GM19099 (cell line): Measurements from ENCODE around the gene MRPL10.

Source experiments
- POLR2A ChIP-seq: IDR thresholded peaks from 3 replicates; pipeline ENCODE4 v1.6.1; 2011; ENCODE audit warnings: low read depth; ENCODE audit not compliant: insufficient read length; ENCODE audit errors: extremely low read depth

The MRPL10 gene

DNA sequence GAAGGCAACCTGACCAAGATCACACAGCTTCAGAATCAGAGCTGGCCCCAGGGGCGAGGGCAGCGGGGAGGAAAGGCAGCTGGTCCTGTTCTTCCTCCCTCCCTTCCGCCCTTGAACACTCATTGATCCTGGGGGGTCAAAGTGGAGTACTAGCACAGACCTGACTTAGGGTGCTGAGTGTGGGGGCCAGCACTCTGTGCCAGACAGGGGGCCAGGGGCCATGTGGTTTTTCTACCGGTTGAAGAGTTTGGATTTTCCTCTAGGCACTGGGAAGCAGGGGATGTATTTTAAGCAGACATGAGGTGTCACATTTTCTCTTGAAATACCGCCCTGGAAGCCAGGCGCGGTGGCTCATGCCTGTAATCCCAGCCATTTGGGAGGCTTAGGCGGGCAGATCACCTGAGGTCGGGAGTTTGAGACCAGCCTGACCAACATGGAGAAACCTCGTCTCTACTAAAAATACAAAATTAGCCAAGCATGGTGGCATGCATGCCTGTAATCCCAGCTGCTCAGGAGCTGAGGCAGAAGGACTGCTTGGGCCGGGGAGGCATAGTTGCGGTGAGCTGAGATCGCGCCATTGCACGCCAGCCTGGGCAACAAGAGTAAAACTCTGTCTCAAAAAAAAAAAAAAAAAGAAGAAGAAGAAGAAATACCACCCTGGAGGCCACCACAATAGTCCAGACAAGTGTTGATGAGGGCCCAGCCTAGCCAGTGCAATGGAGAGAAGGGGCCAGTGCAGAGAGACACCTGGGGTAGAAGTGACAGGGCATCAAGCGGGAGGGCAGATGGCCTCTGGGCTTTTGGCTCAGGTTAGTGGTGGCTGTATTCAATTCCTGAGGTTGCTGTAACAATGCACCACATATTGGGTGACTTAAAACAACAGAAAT is 25.1 kb downstream of the MRPL10 start:
- TF ChIP-seq POLR2A: no peak

DNA sequence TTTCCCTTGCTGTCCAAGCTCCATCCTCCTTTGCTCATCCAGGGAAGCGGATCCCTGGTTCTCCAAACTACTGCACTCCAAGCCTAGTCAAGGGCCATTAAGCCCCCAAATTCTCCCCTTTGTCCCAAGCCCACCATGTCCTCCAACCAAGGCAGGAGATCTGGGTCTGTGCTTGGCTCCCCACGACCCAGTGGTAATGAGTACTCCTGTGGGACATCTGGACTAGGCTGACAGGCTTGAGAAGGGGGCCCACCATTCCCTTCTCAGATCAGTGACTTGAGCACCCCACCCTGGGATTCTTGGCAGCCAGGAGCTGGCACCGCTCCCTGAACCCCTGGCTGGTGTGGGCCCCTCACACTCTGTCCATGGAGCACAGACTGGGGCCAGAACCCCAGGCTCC is 26.9 kb downstream of the MRPL10 start:
- no peak for TF ChIP-seq POLR2A

DNA sequence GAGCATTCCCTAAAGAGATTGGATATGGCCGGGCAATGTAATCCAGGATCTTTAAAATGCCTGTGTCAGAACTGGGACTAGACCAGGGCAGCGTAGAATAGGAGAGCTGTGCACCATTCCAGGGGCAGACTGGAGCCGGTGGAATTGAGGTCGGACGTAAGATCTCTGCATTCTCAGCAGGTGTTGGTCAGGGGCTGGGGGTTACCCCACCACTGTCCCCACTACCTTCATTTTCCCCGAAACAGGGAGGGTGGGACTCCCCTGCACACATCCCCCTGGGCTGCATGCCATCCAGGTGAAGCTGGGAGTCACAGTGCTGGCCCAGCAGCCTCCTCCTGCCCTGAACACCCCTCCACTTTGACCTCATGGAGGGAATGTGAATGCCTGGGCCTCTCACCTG is 27.6 kb downstream of the MRPL10 start:
- TF ChIP-seq POLR2A: no peak

DNA sequence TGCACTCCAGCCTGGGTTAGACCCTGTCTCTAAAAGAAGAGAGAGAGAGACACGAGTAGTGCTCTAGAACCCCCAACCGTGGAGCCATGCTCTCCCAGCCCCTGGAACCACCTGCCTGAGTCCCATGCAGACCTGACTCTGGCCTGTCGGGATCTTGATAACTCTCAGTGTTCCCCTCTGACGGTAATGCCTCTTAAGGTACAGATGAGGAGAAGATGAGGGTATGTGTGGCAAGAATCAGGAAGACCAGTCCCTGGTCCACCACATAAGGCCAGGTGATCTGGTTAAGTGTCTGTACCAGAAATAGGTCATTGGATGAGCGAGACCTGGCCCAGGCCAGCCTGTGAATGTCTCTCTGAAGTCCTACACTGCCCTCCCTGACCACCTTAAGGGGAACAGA is 28.1 kb downstream of the MRPL10 start:
- TF ChIP-seq POLR2A: no peak

DNA sequence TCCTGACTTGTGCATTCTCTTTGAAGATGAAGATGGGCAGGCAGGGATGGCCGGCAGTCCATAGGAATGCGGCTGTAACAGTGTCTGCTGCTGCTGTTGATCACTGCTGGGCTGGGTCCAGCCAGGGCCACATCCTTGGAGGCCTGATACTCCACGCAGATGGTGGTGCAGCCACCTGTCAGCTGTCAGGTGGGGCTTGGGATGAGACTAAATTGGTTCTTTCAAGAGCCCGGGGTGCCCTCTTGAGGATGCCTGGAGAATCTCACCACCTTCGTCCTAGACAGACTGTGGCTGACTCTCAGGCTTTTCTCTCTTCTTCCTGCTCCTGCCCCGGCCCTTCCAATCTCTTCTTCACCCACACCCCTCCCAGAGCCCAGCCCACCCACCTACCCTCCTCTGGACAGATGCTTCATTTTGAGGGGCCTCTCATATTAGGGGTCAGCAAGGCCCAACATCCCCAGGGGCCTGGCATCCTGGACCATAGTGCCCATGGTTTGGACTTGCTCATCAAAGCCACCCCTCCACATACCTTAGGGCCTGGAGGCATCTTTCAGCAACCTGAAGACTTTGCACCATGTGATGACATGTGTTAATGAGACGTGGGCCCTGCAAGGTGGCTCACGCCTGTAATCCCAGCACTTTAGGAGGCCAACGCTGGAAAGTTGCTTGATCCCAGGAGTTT is 28.9 kb downstream of the MRPL10 start:
- TF ChIP-seq POLR2A: no peak

DNA sequence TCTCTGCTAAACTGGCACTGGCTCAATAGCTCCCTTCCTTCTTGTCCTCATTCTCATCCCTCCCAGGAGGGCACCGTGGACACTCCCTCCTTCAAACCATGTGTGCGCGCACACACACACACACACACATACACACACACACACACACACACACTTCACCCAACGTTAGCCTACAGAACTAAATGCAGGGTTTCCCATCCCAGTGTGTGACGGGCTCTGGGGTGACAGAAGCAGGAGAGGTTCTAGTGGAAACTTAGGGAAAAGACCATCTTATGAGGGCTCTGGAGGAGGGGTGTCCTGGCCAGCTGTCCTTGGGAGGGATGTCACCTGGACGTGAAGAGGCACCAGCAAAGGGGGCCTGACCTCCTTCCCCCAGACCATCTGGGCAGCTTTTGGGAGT is 29.4 kb downstream of the MRPL10 start:
- no peak for TF ChIP-seq POLR2A

DNA sequence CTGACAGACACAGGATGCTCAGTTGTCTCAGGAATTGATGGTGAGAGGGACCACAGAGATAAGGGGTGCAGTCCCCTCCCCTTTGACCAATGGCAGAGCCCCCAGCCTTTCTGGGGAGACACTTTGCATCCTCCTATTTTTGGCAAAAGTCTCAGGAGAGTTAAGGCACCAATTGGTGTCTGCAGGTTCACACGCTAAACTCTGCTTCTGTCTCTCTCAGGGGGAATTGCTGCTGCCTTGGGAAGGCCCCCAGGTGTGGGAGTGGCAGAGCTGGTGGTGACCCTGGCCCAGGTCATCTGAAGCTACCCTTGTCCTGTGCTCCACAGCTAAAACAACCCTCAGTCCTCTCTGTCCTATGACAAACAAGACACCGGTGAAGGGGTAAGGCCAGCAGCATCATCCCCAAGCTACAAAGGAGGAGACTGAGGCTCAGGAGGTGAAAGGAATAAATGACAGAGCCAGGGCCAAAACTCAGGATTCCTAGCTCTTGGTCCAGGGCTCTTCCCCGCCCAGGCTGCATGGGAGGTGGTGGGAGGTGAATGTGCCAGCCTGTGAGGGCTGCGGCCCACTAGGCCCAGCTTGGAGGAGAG is 30.1 kb downstream of the MRPL10 start:
- TF ChIP-seq POLR2A: no peak

DNA sequence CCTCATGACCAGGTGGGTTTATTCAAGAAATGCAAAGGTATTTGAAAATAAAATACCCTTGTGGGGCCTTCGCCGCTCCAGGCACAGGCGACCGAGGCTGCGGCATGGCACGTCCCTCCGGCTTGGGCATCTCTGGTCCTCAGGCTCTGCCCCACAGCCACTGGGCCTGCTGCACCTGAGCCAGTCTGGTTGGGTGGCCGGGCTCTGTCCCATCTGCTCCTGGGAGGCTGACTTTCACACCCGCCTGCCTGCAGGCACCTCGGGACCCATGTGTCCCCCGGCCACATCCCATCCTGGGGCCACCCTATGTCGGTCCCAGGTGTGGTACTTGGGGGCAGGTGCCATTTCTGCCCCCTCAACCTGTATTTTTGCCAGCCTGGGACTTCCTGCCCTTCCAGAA is 30.7 kb downstream of the MRPL10 start:
- no peak for TF ChIP-seq POLR2A

DNA sequence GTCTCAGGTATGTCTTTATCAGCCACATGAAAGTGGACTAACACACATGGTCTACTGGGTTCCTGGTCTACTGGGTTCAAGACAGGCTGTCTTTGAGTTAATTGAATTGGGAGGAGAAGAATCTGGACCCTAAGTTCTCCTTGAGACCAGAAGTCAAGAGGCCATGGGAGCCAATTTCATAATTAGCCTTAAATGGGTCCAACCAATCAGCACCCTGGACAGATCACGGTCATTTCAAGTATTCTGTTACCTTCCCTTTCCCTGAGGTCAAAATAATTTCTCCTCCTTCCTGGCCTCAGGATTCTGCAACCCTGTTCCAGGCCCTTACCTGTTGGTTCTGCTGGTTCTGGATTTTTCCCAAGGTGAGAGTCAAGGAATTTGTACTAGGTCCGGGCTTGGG is 33.5 kb downstream of the MRPL10 start:
- TF ChIP-seq POLR2A: no peak

DNA sequence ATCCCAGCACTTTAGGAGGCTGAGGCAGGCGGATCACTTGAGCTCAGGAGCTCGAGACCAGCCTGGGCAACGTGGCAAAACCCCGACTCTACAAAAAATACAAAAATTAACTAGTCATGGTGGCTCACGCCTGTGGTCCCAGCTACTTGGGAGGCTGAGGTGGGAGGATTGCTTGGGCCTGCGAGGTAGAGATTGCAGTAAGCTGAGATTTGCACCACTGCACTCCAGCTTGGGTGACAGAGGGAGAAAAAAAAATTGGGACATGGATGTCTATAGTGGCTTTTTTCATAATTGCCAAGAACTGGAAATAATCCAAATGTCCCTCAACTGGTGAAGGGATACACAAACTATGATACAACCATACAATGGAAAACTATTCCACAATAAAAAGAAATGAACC is 38.4 kb downstream of the MRPL10 start:
- no peak for TF ChIP-seq POLR2A

DNA sequence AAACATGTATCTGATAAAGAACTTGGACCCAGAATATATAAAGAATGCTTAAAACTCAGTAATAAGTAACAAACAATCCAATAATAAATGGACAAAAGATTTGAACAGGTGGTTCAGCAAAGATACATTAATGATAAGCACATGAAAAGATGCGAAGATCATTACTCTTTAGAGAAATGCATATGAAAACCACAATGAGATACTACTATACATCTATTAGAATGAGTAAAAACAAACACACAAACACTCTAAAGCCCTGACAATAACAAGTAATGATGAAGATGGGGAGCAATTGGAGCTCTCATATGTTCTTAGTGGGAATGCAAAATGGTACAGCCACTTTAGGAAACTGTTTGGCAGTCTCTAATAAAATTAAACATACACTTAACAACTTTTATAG is 38.9 kb downstream of the MRPL10 start:
- TF ChIP-seq POLR2A: no peak

DNA sequence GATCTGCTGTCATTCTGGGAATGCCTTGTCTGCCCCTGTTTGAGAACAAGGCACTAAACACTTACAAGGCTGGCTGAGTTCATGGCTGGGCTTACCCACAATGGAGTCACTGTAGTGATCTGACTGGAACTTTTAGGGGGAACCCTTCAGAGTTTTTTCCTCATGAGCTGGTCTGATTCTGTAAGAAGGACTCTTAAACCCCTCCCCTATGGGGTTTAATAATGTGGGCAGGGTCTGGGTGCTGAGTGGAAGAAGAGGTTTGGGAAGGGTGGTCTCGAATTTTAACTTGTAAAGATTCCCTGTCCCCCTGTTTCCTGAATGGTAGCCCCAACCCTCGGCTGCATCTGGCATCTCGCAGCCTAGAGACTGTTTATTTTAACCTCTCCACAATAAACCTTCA is 40.3 kb downstream of the MRPL10 start:
- no peak for TF ChIP-seq POLR2A

DNA sequence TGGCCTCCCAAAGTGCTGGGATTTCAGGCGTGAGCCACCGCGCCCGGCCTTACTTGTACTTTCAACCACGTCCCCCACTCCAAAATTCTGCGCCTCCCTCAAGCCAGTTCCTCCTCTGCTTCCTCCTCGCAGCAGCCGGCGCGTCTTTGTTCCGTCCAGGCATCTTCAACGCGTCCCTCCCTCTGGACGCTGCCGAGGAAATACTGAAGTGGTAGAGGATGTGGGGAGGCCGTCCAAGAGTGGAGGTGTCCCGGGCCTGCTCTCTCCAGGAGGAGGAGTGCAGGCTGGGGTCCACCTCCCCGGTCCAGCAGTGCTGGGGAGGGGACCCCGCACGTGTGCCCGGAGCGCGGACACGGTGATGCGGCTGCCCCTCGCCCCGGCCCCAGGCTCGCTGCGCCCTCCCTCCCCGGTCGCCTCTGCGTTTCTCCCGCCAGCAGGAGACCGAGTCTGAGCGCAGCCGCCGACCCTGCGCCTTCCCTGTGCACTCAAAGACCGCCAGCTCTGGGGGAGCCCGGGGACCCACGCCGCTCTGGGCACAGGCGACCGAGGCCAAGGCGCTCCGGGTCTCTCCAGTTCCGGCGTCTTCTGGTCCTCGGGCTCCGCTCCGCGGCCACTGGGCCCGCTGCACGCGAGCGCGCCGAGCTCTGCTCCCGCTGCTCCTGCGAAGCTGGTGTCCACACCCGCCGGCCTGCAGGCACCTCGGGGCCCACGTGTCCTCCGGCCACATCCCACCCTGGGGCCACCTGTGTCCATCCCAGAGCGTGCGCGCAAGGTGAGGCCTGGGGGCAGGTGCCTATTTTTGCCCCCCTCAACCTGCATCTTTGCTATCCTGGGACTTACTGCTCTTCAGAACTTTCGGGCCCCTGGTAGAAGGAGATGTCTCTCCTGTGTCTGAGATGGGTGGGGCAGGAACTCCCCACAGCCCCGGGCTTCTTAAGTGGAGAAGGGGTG is 41.5 kb downstream of the MRPL10 start:
- TF ChIP-seq POLR2A: no peak

DNA sequence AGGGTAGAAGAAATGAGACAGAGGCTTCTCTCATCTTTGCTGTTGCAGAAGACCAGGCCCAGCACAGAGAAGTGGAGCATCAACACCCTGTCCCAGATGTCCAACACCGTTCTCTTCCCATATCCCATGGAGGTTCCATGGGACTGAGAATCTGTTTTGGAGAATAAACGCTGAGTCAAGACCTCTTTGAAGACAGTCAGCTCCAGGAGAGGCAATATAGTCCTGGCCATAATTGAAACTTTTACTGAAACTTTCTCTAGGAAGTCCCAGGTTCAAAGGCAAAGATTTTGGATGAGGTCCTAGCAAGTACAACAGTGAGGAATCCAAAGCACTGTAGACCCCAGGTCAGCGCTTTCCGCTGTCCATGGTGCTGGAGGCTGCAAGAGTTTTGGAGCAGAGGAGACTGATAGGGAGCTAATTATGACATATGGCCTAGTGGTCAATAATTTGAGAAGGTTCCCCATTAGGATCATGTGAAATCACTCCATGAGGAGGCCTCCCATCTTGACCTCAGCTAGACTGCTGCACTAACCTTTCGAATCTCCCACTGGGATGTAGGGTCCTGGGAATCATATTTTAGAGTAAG is 45.7 kb downstream of the MRPL10 start:
- TF ChIP-seq POLR2A: no peak
